HepG2 (cell line): ENCODE data around the gene CEP19. TPM values are rescaled to one million over a fixed set of nuclear protein-coding genes. Genes with fewer than 3 reads are reported as not detected.

Experiments used
- AKAP8 ChIP-seq: sonication (generic); formaldehyde crosslinking; IDR thresholded peaks from 2 replicates; pipeline ENCODE4 v1.5.1; 2020; ENCODE audit warnings: mild to moderate bottlenecking, missing genetic modification reagents
- CREBL2 ChIP-seq: sonication (generic); formaldehyde crosslinking; IDR thresholded peaks from 2 replicates; pipeline ENCODE4 v1.8.1; 2023; ENCODE audit warnings: missing genetic modification reagents, mild to moderate bottlenecking, borderline replicate concordance
- DBP ChIP-seq: sonication (generic); formaldehyde crosslinking; IDR thresholded peaks from 2 replicates; pipeline ENCODE4 v1.4.0; 2020; ENCODE audit warnings: missing genetic modification reagents; ENCODE audit errors: not compliant biosample characterization
- EZH2 ChIP-seq: conservative IDR thresholded peaks from 2 replicates; pipeline ENCODE4 v1.6.1; 2012; ENCODE audit warnings: mild to moderate bottlenecking, low read depth, low read length, moderate library complexity
- FLYWCH1 ChIP-seq: sonication (generic); formaldehyde crosslinking; IDR thresholded peaks from 2 replicates; pipeline ENCODE4 v1.8.1; 2023; ENCODE audit warnings: mild to moderate bottlenecking, missing genetic modification reagents
- FOXO1 ChIP-seq: sonication (generic); formaldehyde crosslinking; IDR thresholded peaks from 2 replicates; pipeline ENCODE4 v1.4.0; 2020; ENCODE audit warnings: missing genetic modification reagents
- GATAD2A ChIP-seq: IDR thresholded peaks from 2 replicates; pipeline ENCODE4 v1.6.1; 2016
- HOXD1 ChIP-seq: sonication (generic); formaldehyde crosslinking; IDR thresholded peaks from 2 replicates; pipeline ENCODE4 v1.5.0; 2020; ENCODE audit warnings: missing genetic modification reagents
- IKZF1 ChIP-seq: fragments of 450-650 bp; IDR thresholded peaks from 2 replicates; pipeline ENCODE4 v1.7.1; 2016
- MED13 ChIP-seq: sonication (generic); formaldehyde crosslinking; IDR thresholded peaks from 2 replicates; pipeline ENCODE4 v1.5.0; 2020; ENCODE audit warnings: missing genetic modification reagents
- NBN ChIP-seq: fragments of 450-650 bp; conservative IDR thresholded peaks from 2 replicates; pipeline ENCODE4 v1.6.1; 2017
- PREB ChIP-seq: sonication (generic); formaldehyde crosslinking; IDR thresholded peaks from 2 replicates; pipeline ENCODE4 v1.4.0; 2020; ENCODE audit warnings: missing genetic modification reagents
- ZFP1 ChIP-seq: IDR thresholded peaks from 2 replicates; pipeline ENCODE4 v1.6.1; 2016
- ZNF124 ChIP-seq: sonication (generic); formaldehyde crosslinking; IDR thresholded peaks from 2 replicates; pipeline ENCODE4 v1.4.0; 2020; ENCODE audit warnings: missing genetic modification reagents
- ZNF234 ChIP-seq: sonication (generic); formaldehyde crosslinking; conservative IDR thresholded peaks from 2 replicates; pipeline ENCODE4 v1.5.1; 2020; ENCODE audit warnings: mild to moderate bottlenecking, missing genetic modification reagents
- ZNF235 ChIP-seq: sonication (generic); formaldehyde crosslinking; IDR thresholded peaks from 2 replicates; pipeline ENCODE4 v1.8.1; 2023; ENCODE audit warnings: mild to moderate bottlenecking, missing genetic modification reagents, borderline replicate concordance
- ZNF296 ChIP-seq: sonication (generic); formaldehyde crosslinking; conservative IDR thresholded peaks from 2 replicates; pipeline ENCODE4 v1.5.0; 2020; ENCODE audit warnings: mild to moderate bottlenecking, missing genetic modification reagents
- ZNF550 ChIP-seq: sonication (generic); formaldehyde crosslinking; IDR thresholded peaks from 2 replicates; pipeline ENCODE4 v1.4.0; 2020; ENCODE audit warnings: mild to moderate bottlenecking, missing genetic modification reagents, borderline replicate concordance
- ZNF556 ChIP-seq: sonication (generic); formaldehyde crosslinking; IDR thresholded peaks from 2 replicates; pipeline ENCODE4 v1.4.0; 2020; ENCODE audit warnings: mild to moderate bottlenecking, missing genetic modification reagents, borderline replicate concordance
- ZNF629 ChIP-seq: sonication (generic); formaldehyde crosslinking; conservative IDR thresholded peaks from 2 replicates; pipeline ENCODE4 v1.5.0; 2020; ENCODE audit warnings: missing genetic modification reagents
- ZNF691 ChIP-seq: sonication (generic); formaldehyde crosslinking; IDR thresholded peaks from 2 replicates; pipeline ENCODE4 v1.4.0; 2020; ENCODE audit warnings: missing genetic modification reagents, low read depth, mild to moderate bottlenecking, borderline replicate concordance
- ZNF768 ChIP-seq: sonication (generic); formaldehyde crosslinking; IDR thresholded peaks from 2 replicates; pipeline ENCODE4 v1.4.0; 2020; ENCODE audit warnings: missing genetic modification reagents
- ZNF784 ChIP-seq: sonication (generic); formaldehyde crosslinking; IDR thresholded peaks from 2 replicates; pipeline ENCODE4 v1.5.1; 2020; ENCODE audit warnings: missing genetic modification reagents, mild to moderate bottlenecking, borderline replicate concordance
- ZSCAN22 ChIP-seq: sonication (generic); formaldehyde crosslinking; IDR thresholded peaks from 2 replicates; pipeline ENCODE4 v1.4.0; 2020; ENCODE audit warnings: mild to moderate bottlenecking, missing genetic modification reagents
- polyA plus RNA-seq, 8 experiments: library from polyadenylated mRNA; depleted of rRNA in 3 of 8; stranded (reverse) in 7 of 8; unstranded in 1 of 8; fragments of >200 nt; fragmentation: Illumina TruSeq in 4 of 8; extraction: Trizol in 4 of 8; gene quantifications; 2 replicates each; pipeline versions ENCODE4 v1.2.1 to v1.2.3, GENCODE V29; 2011 to 2016; ENCODE audit warnings: low read depth in 4 of 8, missing spikeins in 1 of 8, mixed read lengths in 1 of 8; ENCODE audit not compliant: insufficient read depth in 1 of 8
- total RNA-seq, 5 experiments: library from RNA; depleted of rRNA; stranded (reverse); fragments of >200 nt; fragmentation: Illumina TruSeq; extraction: Trizol; gene quantifications; 2 replicates each; pipeline ENCODE4 v1.2.3, GENCODE V29; 2016; ENCODE audit warnings: low read depth in 1 of 5

CEP19 gene
- total and polyA plus RNA-seq, 2 of the 13 experiments (the other 11 are each of a cell fraction or from before 2014, with no cell fraction given): 0.48 to 1.2 TPM

- no peak for TF ChIP-seq ZNF691 (CRISPR knock-in tag)
- no peak for TF ChIP-seq HOXD1 (CRISPR knock-in tag)
- TF ChIP-seq MED13 (CRISPR knock-in tag): no peak
- TF ChIP-seq ZNF296 (CRISPR knock-in tag): no peak
- TF ChIP-seq GATAD2A (CRISPR knock-in tag): no peak; the same call in 1 of the 2 replicates
- TF ChIP-seq NBN: no peak
- no peak for TF ChIP-seq CREBL2 (CRISPR knock-in tag)
- TF ChIP-seq ZNF768 (CRISPR knock-in tag): no peak
- TF ChIP-seq ZNF629 (CRISPR knock-in tag): no peak
- no peak for TF ChIP-seq PREB (CRISPR knock-in tag)
- TF ChIP-seq ZFP1: no peak
- no peak for TF ChIP-seq ZNF784 (CRISPR knock-in tag)
- TF ChIP-seq ZNF556 (CRISPR knock-in tag): no peak
- TF ChIP-seq ZNF550: no peak
- no peak for TF ChIP-seq EZH2
- no peak for TF ChIP-seq FLYWCH1
- no peak for TF ChIP-seq ZNF234 (CRISPR knock-in tag)
- no peak for TF ChIP-seq IKZF1
- TF ChIP-seq AKAP8 (CRISPR knock-in tag): no peak
- no peak for TF ChIP-seq ZNF124 (CRISPR knock-in tag)
- TF ChIP-seq ZSCAN22 (CRISPR knock-in tag): no peak
- no peak for TF ChIP-seq FOXO1 (CRISPR knock-in tag)
- TF ChIP-seq DBP (CRISPR knock-in tag): no peak
- no peak for TF ChIP-seq ZNF235
These were observed 42.3 kb upstream of the CEP19 start (continued) for GRCh38 chr3:196754091-196754981.
